GM18873 (cell line): ENCODE data around the gene PIAS1.

Experiments
- ATAC-seq: cut with Tn5 transposase; IDR thresholded peaks from one replicate; pipeline ENCODE4 v1.9.1; 2021; ENCODE audit warnings: mild to moderate bottlenecking, moderate library complexity, moderate number of reproducible peaks; ENCODE audit not compliant: unreplicated experiment, low FRiP score

The PIAS1 gene

DNA sequence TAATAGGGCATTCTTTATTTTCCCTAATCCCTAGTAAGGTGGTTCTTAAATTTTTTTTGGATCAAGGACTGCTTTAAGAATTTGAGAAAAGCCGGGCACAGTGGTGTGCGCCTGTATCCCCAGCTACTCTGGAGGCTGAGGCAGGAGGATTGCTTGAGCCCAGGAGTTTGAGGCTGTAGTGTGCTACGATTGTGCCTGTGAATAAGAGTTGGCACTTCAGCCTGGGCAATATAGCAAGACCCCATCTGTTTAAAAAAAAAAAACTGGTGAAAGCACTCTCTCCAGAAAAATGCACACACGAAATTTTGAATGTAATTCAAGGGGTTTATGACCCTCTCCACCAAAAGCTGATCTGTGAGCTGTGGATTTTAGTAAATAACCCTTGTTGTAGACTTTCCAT lies 119.0 kb downstream of the PIAS1 start:
- ATAC-seq, result no peak

GRCh38 chr15:68175526-68175925 lies 121.4 kb downstream of the PIAS1 start:
- ATAC-seq, result no peak

DNA sequence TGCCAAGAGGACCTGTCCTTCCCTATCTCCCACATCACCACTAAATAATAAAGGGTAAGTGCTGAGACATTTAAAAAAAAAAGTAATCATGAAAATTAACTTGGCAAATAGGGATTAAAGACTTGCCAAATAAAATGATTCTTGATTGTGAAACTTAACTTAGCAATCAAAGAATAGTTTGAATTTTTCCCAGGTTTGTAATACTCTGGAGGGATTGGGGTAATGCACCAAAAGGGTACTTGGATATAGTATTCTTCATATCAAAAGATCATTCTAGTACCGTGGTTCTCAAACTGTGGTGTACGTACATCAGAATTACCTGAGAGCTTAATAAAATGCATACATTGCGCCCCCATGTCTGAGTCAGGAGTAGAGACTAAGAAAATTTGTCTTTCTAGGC lies 122.5 kb downstream of the PIAS1 start:
- no peak for ATAC-seq

DNA sequence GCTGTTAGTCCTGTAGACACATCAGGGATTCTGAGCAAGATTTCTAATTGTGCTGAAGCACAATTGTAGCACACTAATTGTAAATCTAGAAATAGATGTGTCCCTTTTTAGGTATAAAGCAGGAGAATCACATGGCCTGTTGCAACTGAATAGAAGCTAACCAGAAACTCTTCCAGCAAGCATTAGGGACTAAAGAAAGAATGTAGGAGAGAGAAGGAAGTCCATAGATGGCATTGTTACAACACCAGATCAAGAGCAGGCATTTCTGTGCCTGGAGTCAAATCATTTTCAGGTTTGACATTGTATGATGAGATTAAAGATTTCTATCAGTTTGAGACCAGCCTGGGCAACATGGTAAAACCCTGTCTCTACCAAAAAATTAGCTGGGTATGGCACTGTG lies 123.6 kb downstream of the PIAS1 start:
- no peak for ATAC-seq

- ATAC-seq, result no peak
Observed at GRCh38 chr15:68183616-68184315, 129.7 kb downstream of the PIAS1 start.

GRCh38 chr15:68184616-68185480 lies 130.7 kb downstream of the PIAS1 start:
- no peak for ATAC-seq

DNA sequence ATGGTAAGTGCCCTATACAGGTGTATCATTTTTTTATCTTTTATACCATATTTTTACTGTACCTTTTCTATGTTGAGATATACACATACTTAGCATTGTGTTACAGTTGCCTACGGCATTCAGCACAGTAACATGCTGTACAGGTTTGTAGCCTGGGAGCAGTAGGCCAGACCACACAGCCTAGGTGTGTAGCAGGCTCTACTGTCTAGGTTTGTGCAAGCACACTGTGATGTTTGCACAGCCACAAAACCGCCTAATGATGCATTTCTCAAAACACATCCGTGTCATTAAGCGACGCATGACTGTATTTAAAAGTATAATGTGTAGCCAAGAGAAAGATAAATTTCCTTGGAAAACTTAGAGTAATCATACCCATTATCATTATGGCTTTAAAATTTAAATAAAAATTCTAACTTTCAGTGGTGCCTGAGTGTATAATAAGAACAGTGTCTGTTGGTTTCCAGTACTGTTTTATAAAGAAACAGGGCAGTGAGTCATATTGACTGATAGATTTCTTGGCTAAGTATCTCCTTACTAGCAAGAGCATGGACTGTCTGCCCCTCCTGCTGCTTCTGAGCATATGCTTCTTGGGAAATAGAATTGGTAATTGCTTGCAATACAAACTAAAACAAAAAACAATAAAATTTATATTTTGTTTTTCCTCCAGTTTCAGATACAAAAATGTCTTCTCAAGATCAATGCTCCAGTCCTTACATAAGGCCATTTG lies 132.7 kb downstream of the PIAS1 start:
- no peak for ATAC-seq

DNA sequence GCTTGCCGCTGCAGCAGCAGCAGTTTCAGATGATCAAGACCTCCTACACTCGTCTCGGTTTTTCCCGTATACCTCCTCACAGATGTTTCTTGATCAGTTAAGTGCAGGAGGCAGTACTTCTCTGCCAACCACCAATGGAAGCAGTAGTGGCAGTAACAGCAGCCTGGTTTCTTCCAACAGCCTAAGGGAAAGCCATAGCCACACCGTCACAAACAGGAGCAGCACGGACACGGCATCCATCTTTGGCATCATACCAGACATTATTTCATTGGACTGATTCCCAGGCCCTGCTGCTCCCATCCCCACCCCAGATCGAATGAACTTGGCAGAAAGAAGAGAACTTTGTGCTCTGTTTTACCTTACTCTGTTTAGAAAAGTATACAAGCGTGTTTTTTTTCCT lies 133.4 kb downstream of the PIAS1 start:
- no peak for ATAC-seq

- ATAC-seq, result no peak
Observed at GRCh38 chr15:68188647-68189046, 134.5 kb downstream of the PIAS1 start.

GRCh38 chr15:68190048-68190447 lies 135.9 kb downstream of the PIAS1 start:
- no peak for ATAC-seq

GRCh38 chr15:68191555-68191954 lies 137.4 kb downstream of the PIAS1 start:
- ATAC-seq, result no peak

GRCh38 chr15:68192117-68192516 lies 138.0 kb downstream of the PIAS1 start:
- no peak for ATAC-seq

DNA sequence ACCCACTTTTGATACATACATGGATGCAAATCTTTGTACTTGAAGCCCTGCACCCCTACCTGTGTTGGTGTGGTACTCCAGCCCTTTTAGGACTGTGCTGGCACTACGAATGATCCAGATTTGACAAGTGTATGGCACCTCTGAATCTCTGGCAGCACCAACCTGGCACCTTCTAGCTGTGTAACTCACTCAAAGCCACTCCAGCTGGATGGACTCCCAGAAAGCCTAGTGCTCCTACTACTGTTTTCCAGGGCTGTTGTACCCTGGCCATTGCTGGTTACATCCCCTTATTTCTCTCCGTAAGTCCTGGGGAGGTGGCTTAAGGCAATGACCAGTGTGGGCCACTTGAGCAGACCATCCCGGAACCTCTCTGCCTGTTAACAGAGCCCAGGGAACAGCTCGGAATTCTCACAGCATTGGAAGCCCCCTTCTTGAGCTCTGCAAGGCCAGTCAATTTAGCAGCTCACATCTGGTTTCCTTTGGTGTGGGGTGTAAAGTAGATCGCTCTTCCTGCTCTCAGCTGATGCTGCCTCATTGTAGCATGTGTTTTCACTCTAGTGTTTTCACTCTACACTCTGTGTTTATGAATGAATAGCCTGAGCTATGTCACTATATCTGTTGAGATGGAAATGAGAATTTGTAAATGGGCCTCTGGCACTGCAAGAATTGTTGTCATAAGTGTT lies 138.8 kb downstream of the PIAS1 start:
- no peak for ATAC-seq

DNA sequence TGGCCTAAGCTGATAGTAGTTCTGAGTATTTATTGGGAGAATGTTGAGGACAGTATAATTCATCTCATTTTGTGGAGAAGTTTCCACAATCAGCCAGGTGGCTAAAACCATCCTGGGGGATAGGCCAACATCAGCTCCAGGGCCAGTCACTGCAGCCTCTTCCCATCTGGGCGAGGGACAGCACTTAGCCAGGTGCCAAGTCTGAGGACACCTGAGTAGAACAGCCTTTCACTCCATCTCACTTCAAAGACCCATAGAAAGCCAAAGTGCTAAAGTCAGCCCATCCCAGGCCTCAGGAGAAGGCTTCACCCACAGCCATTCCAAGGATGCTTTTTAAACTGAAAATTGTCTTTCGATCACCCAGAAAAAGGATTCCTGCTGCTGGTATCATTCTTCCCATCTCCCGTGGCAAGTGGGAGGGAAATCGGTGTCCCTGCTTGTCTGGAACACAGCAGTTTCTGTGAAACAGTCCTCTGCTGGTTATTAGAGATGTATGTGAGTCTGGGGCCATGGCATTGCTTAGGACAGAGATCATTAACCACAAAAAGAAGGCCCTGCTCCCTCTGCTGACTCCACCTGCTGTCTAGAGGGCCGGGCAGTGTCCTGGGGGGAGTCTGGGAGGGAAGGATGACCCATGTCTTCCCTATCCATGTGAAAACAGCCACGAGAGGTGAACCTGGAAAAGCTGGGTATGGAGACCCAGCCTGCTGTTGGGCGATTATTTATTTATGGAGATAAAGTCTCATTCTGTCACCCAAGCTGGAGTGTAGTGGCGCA lies 141.4 kb downstream of the PIAS1 start:
- no peak for ATAC-seq

DNA sequence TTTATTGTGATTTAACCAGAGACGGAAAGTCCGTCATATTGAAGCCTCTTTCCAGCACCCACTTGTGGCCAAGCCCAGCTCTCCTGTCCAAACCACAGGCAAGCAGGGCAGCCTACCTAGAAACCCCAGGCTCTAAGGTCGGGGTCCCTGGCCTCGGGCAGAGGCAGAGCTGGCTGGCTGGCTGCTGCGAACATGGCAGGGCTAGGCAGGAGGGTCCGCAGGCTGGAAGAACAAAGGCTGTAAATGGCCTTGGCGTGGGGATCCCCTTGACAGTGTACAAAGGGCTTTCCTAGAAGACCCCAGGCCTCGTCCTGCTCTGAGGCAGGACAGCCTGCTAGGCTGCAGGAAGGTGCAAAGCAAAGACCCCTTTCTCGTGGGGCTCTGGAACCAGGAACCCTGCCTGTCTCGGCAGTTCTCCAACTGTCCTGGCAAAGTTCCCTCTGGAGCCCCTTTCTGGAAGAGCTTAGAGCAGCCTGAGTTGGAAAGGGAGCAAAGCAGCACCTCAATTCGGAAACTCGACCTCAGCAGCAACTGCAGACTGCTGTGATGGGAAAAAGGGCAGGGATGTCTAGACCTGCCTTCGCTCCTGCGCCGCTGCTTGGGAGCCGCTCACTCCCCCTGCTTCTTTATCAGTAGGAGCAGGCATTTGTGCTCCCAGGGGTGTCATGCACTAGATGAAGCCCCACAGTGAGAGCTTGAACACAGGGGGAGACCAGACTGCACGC lies 142.5 kb downstream of the PIAS1 start:
- ATAC-seq, result no peak

DNA sequence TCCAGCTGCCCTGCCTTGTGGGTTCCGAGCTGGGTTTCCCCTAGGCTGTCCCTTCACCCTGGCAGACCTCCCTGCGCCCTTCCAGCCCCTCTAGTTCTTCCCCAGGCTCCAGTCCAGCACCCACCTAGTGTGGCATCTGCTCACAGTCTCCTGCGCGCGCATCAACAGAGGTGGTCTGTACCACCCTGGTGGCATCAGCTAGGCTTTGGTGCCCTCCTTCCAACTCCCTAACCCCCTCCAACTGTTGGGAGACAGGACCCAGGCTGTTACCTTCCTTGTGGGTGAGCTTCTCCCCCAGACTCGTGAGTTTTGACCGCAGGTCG lies 143.0 kb downstream of the PIAS1 start:
- no peak for ATAC-seq

DNA sequence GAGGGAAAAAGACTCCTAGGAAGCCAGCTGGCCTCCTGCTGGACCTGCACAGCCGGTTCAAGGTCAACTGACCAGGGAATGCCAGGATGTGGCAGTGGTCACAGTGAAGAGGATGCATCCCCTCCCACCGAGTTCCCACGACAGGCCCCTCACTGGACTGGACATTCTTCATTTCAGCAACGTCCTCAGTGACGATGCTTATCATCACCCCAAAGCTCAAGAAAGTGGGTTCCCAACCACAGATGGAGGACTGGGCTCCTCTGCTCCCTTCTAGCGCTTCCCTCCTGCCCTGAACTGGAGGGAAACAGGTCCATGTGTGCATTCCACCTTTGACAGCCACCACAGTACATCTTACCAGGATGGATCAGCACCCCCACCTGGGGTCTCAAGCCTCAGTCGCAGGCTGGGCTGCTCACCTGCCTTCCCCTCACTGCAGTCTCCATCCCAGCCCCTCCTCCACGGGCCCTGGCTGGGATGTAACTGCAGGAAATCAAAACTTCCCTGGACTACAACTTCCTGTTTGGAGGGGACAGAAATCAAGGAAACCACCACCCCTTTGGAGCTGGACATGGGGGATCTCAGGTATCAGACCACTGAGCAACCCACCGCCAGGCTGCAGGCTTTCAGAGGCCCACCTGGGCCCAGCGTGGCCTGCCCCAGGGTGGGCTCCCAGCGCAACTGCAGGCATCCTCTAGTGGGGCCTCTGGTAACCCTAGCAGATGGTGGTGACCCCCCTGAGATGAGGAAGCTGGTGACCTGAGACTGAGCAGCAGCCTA lies 143.7 kb downstream of the PIAS1 start:
- no peak for ATAC-seq

DNA sequence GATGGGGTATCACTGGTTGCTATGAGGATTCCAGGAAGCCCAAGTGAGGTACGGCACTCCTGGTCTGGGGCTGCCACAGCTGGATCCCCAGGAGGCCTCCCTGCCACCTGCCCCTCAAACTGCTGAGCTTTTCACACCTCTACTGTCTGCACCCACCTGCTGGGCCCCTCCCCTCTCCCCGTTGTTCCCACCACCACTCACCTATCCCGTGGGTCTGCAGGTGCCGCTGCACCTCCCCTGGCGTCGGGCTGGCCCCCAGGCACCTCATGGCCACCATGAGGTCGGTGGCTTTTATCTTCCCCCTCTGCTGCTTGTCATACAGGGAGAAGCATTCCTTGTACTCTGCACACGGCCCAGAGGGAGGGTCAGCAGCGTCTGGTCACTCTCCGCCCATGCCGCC lies 145.2 kb downstream of the PIAS1 start:
- ATAC-seq, result no peak
